HG02759 (cell line): ENCODE data around the gene SAP130.

Experiments used
- ATAC-seq: cut with Tn5 transposase; IDR thresholded peaks from one replicate; pipeline ENCODE4 v1.9.1; 2021; ENCODE audit warnings: mild to moderate bottlenecking, moderate library complexity; ENCODE audit not compliant: unreplicated experiment

SAP130 gene

DNA sequence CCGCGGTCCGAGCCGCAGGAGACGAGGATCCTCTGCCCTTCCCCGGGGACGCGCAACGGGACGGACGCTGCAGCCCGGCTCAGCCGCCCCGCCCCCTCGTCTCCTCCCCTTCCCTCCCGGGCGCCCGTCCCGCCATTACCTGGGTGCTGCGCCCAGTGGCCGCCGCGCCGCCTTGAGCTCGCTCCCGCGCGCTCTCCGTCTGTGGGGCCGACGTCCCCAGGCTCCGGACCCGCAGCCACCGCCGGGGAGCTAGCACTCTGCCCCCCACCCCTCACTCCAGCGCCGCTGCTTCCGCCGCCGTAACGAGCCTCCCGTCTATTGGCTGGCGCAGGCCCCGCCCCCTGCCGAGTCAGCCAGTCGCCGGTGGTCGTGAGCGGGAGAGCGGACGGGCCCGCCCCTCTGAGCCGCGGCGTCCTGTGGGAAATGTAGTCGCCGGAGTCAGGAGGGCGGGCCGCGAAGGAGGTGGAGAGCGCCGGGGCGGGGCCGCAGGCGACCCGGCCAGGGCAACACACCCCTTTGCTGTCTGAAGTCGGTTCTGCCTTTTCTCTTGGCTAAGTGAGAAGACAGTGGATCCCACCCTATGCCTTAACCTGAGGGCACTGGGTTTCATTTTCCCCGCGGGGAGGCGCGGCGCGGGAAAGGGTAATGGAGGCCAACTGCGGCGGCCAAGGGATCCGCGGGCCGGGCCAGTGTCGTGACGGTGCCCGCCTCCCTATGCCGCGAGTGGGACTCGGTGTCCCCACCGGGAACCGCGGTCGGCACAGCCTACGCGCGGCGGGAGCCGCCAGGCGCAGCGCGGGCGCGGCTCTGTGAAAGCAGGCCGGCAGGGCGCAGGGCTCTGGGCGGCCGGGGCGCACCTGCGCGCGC lies at the start of gene SAP130:
SAP130 (minus strand) TSS at position 259 of the 867 bp plus-strand sequence. CDS start 1,767 bp downstream, outside the sequence.
- ATAC-seq = peak; percentile 79

- no peak for ATAC-seq
These were observed 48.7 kb upstream of the SAP130 start for GRCh38 chr2:128076461-128077106.

- no peak for ATAC-seq
These were observed 45.4 kb upstream of the SAP130 start for GRCh38 chr2:128073278-128073677.

- no peak for ATAC-seq
These were observed 41.9 kb upstream of the SAP130 start for GRCh38 chr2:128069769-128070168.

GRCh38 chr2:128064353-128064752 lies 36.5 kb upstream of the SAP130 start:
- no peak for ATAC-seq

- ATAC-seq = no peak
These were observed 34.7 kb upstream of the SAP130 start for GRCh38 chr2:128062571-128062970.

GRCh38 chr2:128058114-128058513 lies 30.3 kb upstream of the SAP130 start:
- ATAC-seq = no peak

- no peak for ATAC-seq
These were observed 29.5 kb upstream of the SAP130 start for GRCh38 chr2:128057334-128057733.

GRCh38 chr2:128054104-128054885 lies 26.4 kb upstream of the SAP130 start:
- ATAC-seq = no peak

DNA sequence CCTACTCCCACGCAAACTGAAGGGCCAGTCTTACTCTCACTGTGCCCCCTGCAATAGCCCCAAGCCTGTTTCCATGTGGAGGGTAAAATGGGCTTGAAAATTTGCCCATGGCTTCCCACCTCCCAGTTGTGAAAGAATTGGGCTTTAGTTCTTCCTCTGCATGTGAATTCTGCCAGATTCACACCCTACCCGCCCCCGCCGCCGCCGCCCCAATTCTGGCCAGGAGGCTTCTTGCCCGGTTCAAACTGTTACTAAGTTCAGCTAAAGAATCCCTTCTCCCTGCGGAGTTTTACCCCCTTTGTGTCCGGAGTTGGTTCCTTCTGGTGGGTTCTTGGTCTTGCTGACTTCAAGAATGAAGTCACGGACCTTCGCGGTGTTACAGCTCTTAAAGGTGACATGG lies 25.5 kb upstream of the SAP130 start:
- ATAC-seq = no peak

- ATAC-seq = no peak
These were observed 15.2 kb upstream of the SAP130 start for GRCh38 chr2:128043041-128043440.

DNA sequence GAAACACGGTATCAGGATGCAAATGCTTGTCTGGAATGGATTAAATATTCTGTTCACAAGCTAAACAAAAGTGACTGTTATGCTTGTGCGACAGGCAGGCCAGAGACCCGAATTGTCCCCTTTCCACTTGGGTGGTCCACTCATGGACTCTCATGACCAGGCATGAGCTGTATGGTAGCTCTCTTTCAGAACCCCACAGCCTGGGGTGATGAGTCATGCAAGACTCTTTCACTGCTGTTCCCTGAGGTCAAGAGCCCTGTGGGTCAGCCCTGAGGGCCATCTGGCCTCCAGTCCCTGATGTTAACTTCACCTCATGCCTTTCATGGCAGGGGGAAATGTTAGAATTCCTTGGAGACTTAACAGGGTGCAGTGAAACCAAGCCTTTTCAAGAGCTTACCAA lies 13.7 kb upstream of the SAP130 start:
- no peak for ATAC-seq

GRCh38 chr2:128040166-128040771 lies 12.4 kb upstream of the SAP130 start:
- no peak for ATAC-seq

GRCh38 chr2:128039535-128039934 lies 11.7 kb upstream of the SAP130 start:
- no peak for ATAC-seq

DNA sequence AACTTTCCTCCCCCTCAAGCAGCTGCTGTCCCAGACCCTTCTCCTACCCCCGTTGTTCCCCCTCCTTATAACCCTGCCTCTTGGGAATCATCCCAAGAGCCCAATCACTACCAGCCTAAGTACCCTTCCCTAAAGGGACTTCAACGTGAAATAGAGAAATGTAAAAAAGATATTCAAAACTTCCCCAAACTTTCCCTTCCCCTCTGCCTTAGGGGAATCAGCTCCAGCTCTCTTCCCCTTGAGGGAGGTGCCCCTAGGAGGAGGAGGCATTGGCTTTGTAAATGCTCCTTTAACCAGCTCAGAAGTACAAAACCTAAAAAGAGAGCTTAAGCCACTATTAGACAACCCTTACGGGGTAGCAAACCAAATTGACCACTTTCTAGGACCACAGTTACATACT lies 10.6 kb upstream of the SAP130 start:
- no peak for ATAC-seq

- ATAC-seq = no peak
These were observed 9.8 kb upstream of the SAP130 start for GRCh38 chr2:128037649-128038048.

DNA sequence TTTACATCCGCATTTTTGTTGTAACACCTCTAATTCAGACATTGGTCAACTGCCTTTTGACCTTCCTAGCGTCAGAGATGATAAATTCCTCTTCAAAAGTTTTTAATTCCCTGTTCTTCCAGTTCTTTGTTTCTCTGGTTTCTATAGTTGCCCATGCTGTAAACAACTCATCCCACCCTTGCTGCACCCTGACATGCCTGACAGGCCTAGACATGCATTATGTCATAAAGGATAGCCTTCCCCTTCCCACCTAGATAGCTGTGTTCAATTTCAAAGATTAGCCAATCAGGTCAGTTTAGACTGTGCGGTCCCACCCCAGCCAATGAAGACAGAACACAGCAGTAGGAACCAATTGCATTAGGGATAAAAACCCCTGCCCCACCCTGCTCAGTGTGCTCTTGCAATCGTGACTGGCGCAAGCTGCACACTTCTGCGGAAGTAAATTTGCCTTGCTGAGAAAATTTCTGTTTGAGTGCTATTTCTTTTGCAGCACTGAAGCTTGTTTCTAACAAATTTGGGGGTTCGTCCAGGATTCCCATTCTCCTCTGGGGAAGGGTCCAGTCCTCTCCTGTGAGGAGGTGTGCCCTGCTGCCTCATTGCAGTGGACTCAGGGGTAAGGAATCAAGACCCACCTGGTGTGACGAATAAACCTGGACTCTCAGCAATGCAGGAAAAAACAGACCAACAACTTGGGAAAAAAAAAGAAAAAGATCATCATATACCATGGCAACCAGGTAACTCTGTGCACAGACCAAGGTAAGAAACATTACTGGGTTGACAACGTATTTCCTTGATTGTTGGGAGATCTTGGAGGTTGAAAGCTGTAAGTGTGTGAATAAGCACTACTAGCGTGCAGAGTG lies 9.1 kb upstream of the SAP130 start:
- no peak for ATAC-seq

DNA sequence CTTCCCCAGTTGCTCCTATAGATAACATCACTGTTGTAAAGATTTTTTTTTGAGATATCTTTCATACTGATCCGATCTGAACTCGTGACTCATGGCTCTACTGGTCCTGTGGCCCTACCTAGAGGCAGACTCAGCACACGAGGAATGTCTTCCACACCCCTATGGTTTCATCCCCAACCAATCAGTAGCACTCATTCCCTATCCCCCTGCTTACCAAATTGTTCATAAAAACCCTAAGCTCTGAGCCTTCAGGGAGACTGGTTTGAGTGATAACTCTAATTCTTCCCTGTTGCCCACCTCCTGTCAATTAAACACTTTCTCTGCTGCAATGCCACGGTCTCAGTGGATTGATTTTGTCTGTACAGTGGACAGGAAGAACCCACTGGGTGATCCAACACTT lies 4.2 kb upstream of the SAP130 start:
- ATAC-seq = no peak

GRCh38 chr2:128028668-128029054 lies 802 bp upstream of the SAP130 start:
- no peak for ATAC-seq

- ATAC-seq = peak; percentile 76
These were observed 520 bp downstream of the SAP130 start for GRCh38 chr2:128027278-128027800.
